Subcutaneous adipose tissue (tissue), 4 donors: ENCODE results near the gene LTBP3. TPM values are rescaled to one million over a fixed set of nuclear protein-coding genes. Genes with fewer than 3 reads are reported as not detected.

Experiments
- CTCF ChIP-seq: fragments of 450-650 bp; IDR thresholded peaks from one replicate; pipeline ENCODE4 v1.5.1; 2016; ENCODE audit warnings: low read depth, mild to moderate bottlenecking, control low read depth, antibody characterized with exemption, moderate library complexity
- total RNA-seq, 4 donors: library from RNA; depleted of rRNA; stranded (reverse); fragments of >200 nt; gene quantifications; one replicate each; pipeline ENCODE4 v1.1.0, GENCODE V29; 2016

The LTBP3 gene
- total RNA-seq, 4 donors from 2014 or later: 24.8 to 81.3 (median 77.3) TPM

DNA sequence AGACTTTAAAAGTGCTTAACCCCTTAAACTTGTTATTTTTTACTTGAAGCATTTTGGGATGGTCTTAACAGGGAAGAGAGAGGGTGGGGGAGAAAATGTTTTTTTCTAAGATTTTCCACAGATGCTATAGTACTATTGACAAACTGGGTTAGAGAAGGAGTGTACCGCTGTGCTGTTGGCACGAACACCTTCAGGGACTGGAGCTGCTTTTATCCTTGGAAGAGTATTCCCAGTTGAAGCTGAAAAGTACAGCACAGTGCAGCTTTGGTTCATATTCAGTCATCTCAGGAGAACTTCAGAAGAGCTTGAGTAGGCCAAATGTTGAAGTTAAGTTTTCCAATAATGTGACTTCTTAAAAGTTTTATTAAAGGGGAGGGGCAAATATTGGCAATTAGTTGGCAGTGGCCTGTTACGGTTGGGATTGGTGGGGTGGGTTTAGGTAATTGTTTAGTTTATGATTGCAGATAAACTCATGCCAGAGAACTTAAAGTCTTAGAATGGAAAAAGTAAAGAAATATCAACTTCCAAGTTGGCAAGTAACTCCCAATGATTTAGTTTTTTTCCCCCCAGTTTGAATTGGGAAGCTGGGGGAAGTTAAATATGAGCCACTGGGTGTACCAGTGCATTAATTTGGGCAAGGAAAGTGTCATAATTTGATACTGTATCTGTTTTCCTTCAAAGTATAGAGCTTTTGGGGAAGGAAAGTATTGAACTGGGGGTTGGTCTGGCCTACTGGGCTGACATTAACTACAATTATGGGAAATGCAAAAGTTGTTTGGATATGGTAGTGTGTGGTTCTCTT, 56.5 kb downstream of the LTBP3 start:
- no peak for TF ChIP-seq CTCF

GRCh38 chr11:65501186-65501471, 57.0 kb downstream of the LTBP3 start:
- TF ChIP-seq CTCF: no peak

GRCh38 chr11:65500387-65501185, 57.6 kb downstream of the LTBP3 start:
- TF ChIP-seq CTCF: no peak

GRCh38 chr11:65499713-65500386, 58.3 kb downstream of the LTBP3 start:
- TF ChIP-seq CTCF: no peak

- TF ChIP-seq CTCF: no peak
Observed at GRCh38 chr11:65498977-65499712, 59.0 kb downstream of the LTBP3 start, which contains the start of gene MALAT1. MALAT1 (plus strand) TSS chr11:65499045.

GRCh38 chr11:65498727-65498976, 59.5 kb downstream of the LTBP3 start:
- no peak for TF ChIP-seq CTCF
